Measurements from ENCODE around the gene CLINT1. TPM values are rescaled to one million over a fixed set of nuclear protein-coding genes. Genes with fewer than 3 reads are reported as not detected.

The CLINT1 gene
- total and polyA plus RNA-seq, 2 experiments from 2014 or later, result 71.7 to 101 TPM

GRCh38 chr5:157735991-157736390, 123.0 kb downstream of the CLINT1 start:
- DNase-seq (ENCODE audit: low spot score) (no peak), ATAC-seq (no peak)
- H3K36me3 ChIP-seq (ENCODE audit: insufficient read depth), result peaks cover 45% of the 10 kb centered on the region
- no peaks in the 10 kb centered on the region for H3K9me2 ChIP-seq (ENCODE audit: insufficient read depth)
- no peak overlapping the region for H3K27ac ChIP-seq (ENCODE audit: low read depth)
- no peaks in the 10 kb centered on the region for H3K9me3 Mint-ChIP-seq
- H3F3A ChIP-seq (replicated peaks; ENCODE audit: low read depth), result no peaks in the 10 kb centered on the region
- H3K4me3 Mint-ChIP-seq, result no peak overlapping the region
- no peak overlapping the region for H3K4me3 ChIP-seq
- peaks cover 3% of the 10 kb centered on the region; the same call in 1 of the 2 replicates for H3K79me2 ChIP-seq (replicated peaks; ENCODE audit: insufficient read depth)
- TF ChIP-seq CREB1 (CRISPR knock-in tag; IDR thresholded peaks at IDR 0.05; ENCODE audit: low read depth) (no peak), ETS1 (IDR thresholded peaks at IDR 0.05) (no peak), JUNB (IDR thresholded peaks at IDR 0.05; ENCODE audit: unreplicated experiment) (no peak), REST (IDR thresholded peaks at IDR 0.05; ENCODE audit: unreplicated experiment) (no peak), EZH2phosphoT487 (IDR thresholded peaks at IDR 0.05; ENCODE audit: unreplicated experiment) (no peak), NANOG (IDR thresholded peaks at IDR 0.05; ENCODE audit: borderline replicate concordance) (no peak), CTCF (conservative IDR thresholded peaks at IDR 0.05; ENCODE audit: low read depth in 2 of 2) (no peak), ZNF331 (CRISPR knock-in tag; IDR thresholded peaks at IDR 0.05; ENCODE audit: low read depth) (no peak), EZH2 (IDR thresholded peaks at IDR 0.05; ENCODE audit: low read depth, unreplicated experiment) (no peak), ZNF114 (CRISPR knock-in tag; IDR thresholded peaks at IDR 0.05) (no peak), ZNF462 (CRISPR knock-in tag; IDR thresholded peaks at IDR 0.05) (no peak), STAT1 (IDR thresholded peaks at IDR 0.05; ENCODE audit: unreplicated experiment) (no peak), POLR2AphosphoS5 (IDR thresholded peaks at IDR 0.05; ENCODE audit: low read depth) (no peak)
- peaks cover 5% of the 10 kb centered on the region; the same call in 2 of the 3 replicates for H3K4me1 Mint-ChIP-seq
- H2AFZ ChIP-seq, result no peak overlapping the region
- H4K20me1 ChIP-seq (replicated peaks; ENCODE audit: insufficient read depth), result peaks cover 16% of the 10 kb centered on the region
- no peaks in the 10 kb centered on the region for H3K4me1 ChIP-seq (ENCODE audit: insufficient read depth)
- no peak overlapping the region for H3K4me2 ChIP-seq
- no peaks in the 10 kb centered on the region for H3K27me3 ChIP-seq (ENCODE audit: insufficient read depth)
- H3K36me3 Mint-ChIP-seq (ENCODE audit: low read depth), result peaks cover 65% of the 10 kb centered on the region
- H3K27me3 Mint-ChIP-seq (ENCODE audit: insufficient read depth, low read depth, poor library complexity), result peaks cover 12% of the 10 kb centered on the region
- no peak overlapping the region for H3K27ac Mint-ChIP-seq
